ENCODE measurements around the gene RTL1.

Gene RTL1

GRCh38 chr14:100864960-100865681 is 38.4 kb downstream of the RTL1 start:
- no peak for DNase-seq

GRCh38 chr14:100864206-100864605 is 39.3 kb downstream of the RTL1 start:
- DNase-seq: no peak

- no peak for DNase-seq
Measured at GRCh38 chr14:100862793-100863192, 40.7 kb downstream of the RTL1 start.

GRCh38 chr14:100862277-100862676 is 41.2 kb downstream of the RTL1 start:
- DNase-seq: no peak

- DNase-seq: no peak
Measured at GRCh38 chr14:100861937-100862247, 41.6 kb downstream of the RTL1 start.

GRCh38 chr14:100861188-100861936 is 42.2 kb downstream of the RTL1 start:
- DNase-seq: no peak

GRCh38 chr14:100860556-100861187 is 42.9 kb downstream of the RTL1 start:
- no peak for DNase-seq

GRCh38 chr14:100859781-100860180 is 43.7 kb downstream of the RTL1 start:
- no peak for DNase-seq

GRCh38 chr14:100858838-100859220 is 44.7 kb downstream of the RTL1 start:
- DNase-seq: no peak

GRCh38 chr14:100857923-100858837 is 45.3 kb downstream of the RTL1 start:
- no peak for DNase-seq

- no peak for DNase-seq
Measured at GRCh38 chr14:100857233-100857922, 46.1 kb downstream of the RTL1 start.

GRCh38 chr14:100856056-100856950 is 47.2 kb downstream of the RTL1 start:
- DNase-seq: no peak

- DNase-seq: no peak
Measured at GRCh38 chr14:100855256-100855930, 48.1 kb downstream of the RTL1 start.

GRCh38 chr14:100854435-100854834 is 49.1 kb downstream of the RTL1 start:
- DNase-seq: no peak

- no peak for DNase-seq
Measured at GRCh38 chr14:100851946-100852620, 51.4 kb downstream of the RTL1 start.

- no peak for DNase-seq
Measured at GRCh38 chr14:100851586-100851916, 52.0 kb downstream of the RTL1 start.

GRCh38 chr14:100850841-100851585 is 52.5 kb downstream of the RTL1 start:
- peak; percentile 88 for DNase-seq

GRCh38 chr14:100849115-100849781 is 54.3 kb downstream of the RTL1 start:
- DNase-seq: no peak

GRCh38 chr14:100846309-100846859 is 57.1 kb downstream of the RTL1 start:
- DNase-seq: no peak
